SK-N-MC (cell line): Measurements from ENCODE around the gene LSM2.

Source experiments
- EZH2 ChIP-seq: fragments of 200-600 bp; sonication (generic); IDR thresholded peaks from one replicate; pipeline ENCODE4 v1.6.1; 2017; ENCODE audit warnings: antibody characterized with exemption
- FOXP2 ChIP-seq: optimal IDR thresholded peaks from 2 replicates; pipeline ENCODE3; 2011; ENCODE audit warnings: mild to moderate bottlenecking, moderate library complexity; ENCODE audit not compliant: insufficient read depth; ENCODE audit errors: extremely low read length, control extremely low read depth
- POLR2AphosphoS5 ChIP-seq: IDR thresholded peaks from 2 replicates; pipeline ENCODE4 v1.6.1; 2012; ENCODE audit warnings: mild to moderate bottlenecking, low read depth, low read length, borderline replicate concordance

- TF ChIP-seq EZH2: no peak
- no peak for TF ChIP-seq POLR2AphosphoS5
- TF ChIP-seq FOXP2: no peak
Observed at GRCh38 chr6:31771992-31772358, 34.8 kb downstream of the LSM2 start.
